ENCODE data around the gene SLC9A7. TPM values are rescaled to one million over a fixed set of nuclear protein-coding genes. Genes with fewer than 3 reads are reported as not detected.

The SLC9A7 gene
- total and polyA plus RNA-seq, 2 of the 13 experiments (the other 11 are each of a cell fraction or from before 2014, with no cell fraction given) = 5.8 to 7.2 TPM

DNA sequence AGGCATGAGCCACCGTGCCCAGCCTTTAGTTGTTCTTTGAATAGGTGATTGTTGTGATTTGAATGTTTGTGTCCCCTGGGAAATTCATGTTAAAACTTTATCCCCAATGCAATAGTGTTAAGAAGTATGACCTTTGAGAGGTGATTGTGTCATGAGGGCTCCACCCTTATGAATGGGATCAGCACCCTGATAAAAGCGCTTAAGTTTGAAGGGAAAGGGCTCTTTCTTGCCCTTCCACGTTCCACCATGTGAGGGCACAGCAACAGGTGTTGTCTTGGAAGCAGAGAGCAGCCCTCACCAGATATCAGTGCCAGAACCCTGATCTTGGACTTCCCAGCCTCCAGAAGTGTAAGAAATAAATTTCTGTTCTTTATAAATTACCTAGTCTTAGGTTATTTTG, 44.2 kb upstream of the SLC9A7 start:
- H3K9ac ChIP-seq (ENCODE audit: insufficient read depth, low read depth, low read length) = no peak overlapping the region
- no peaks in the 10 kb centered on the region for H3K36me3 ChIP-seq (replicated peaks in 1 of 2; ENCODE audit: control insufficient read depth in 1 of 2, insufficient read depth in 2 of 2, low read length in 2 of 2)
- BruUV-seq (replicated peaks) = no TSS peak
- DNase-seq (ENCODE audit: low spot score) = peak; percentile 15
- no peak for FAIRE-seq
- ChIA-PET POLR2A (no interaction called here), CTCF (ENCODE audit: low intra/inter-chr PET ratio, low total read pairs) (interaction anchor here (1.2 kb wide), 1 partner anchor 227 kb away, joined by 3 read pairs; no protein-coding TSS in a partner anchor)
- no peaks in the 10 kb centered on the region for H3K79me2 ChIP-seq (ENCODE audit: insufficient read depth, low read length)
- H3K4me3 ChIP-seq (replicated peaks in 1 of 3; ENCODE audit: insufficient read depth in 1 of 3, low read depth in 2 of 3, low read length in 3 of 3) = no peak overlapping the region
- no peaks in the 10 kb centered on the region for H3K4me1 ChIP-seq (ENCODE audit: insufficient read depth, low read length)
- 0% methylated on average over 2 of the region's 3 CpGs for WGBS (ENCODE audit: low lambda C conversion rate)
- in situ Hi-C loops (cut with HindIII; ENCODE audit: extremely low pct_ligation_motif_present, low pct_unique_long_range_greater_than_20kb) (no loop called here), intact Hi-C loops (cut with micrococcal nuclease; ENCODE audit: unreplicated experiment) (loop anchor here (2.0 to 5.0 kb wide), 2 partner anchors 34 to 228 kb away; partner anchors contain the start of gene RP2)
- TF ChIP-seq ZNF564 (CRISPR knock-in tag; IDR thresholded peaks at IDR 0.05) (peak; percentile 69; the same call in 1 of the 2 replicates), STAG1 (CRISPR knock-in tag; IDR thresholded peaks at IDR 0.05) (peak; percentile 60), CTCF (CRISPR knock-in tag; IDR thresholded peaks at IDR 0.05) (peak; percentile 50), SMC3 (IDR thresholded peaks at IDR 0.05; ENCODE audit: low read length) (peak; percentile 36; the same call in 1 of the 2 replicates), EZH2 (conservative IDR thresholded peaks at IDR 0.05; ENCODE audit: low read depth, low read length) (no peak)
- H3K27me3 ChIP-seq (ENCODE audit: control insufficient read depth in 1 of 2, insufficient read depth in 2 of 2, low read length in 2 of 2) = no peaks in the 10 kb centered on the region
- H3K9me3 ChIP-seq (ENCODE audit: low read length) = no peaks in the 10 kb centered on the region
- no peaks in the 10 kb centered on the region for H4K20me1 ChIP-seq (ENCODE audit: insufficient read depth, low read length)
- no peak overlapping the region for H3K27ac ChIP-seq (ENCODE audit: extremely low read length, insufficient read depth, low read length)
- no peak overlapping the region for H2AFZ ChIP-seq (ENCODE audit: low read length)
- ATAC-seq = peak; percentile 69
- H3K4me2 ChIP-seq (ENCODE audit: low read depth, low read length) = no peak overlapping the region

DNA sequence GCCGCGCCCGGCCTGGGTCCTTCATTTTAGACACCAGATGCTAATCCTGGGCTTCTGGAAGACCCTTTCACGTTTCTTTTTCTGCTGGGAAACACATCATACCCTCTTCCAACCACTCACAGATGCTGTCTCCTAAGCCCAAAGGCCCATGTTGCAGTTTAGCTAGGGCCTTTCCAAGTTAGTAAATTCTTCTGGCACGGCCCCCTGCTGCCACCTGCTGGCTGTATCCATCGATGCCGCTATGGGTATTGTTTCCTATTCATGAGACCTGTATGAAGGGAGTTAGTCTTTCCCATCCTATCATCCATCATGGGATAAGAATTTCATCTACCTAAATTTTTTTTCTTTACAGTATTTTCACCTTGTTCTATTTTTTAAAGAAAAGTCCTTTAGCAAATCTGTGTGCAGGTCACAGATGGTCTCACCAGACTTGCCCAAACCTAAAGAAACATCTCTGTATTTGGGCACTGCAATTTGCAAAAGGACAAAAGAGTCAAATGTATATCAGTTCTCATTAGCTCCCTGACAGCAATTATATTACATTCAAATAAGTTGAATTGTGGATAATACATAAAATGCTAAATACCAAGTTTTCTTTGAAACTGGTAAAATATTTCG, 37.8 kb upstream of the SLC9A7 start:
- no peak overlapping the region for H3K4me3 ChIP-seq (replicated peaks in 1 of 3; ENCODE audit: insufficient read depth in 1 of 3, low read depth in 2 of 3, low read length in 3 of 3)
- H3K79me2 ChIP-seq (ENCODE audit: insufficient read depth, low read length) = no peaks in the 10 kb centered on the region
- no peak overlapping the region for H3K27ac ChIP-seq (ENCODE audit: extremely low read length, insufficient read depth, low read length)
- no peak overlapping the region for H3K4me2 ChIP-seq (ENCODE audit: low read depth, low read length)
- H3K9ac ChIP-seq (ENCODE audit: insufficient read depth, low read depth, low read length) = no peak overlapping the region
- H3K36me3 ChIP-seq (replicated peaks in 1 of 2; ENCODE audit: control insufficient read depth in 1 of 2, insufficient read depth in 2 of 2, low read length in 2 of 2) = no peaks in the 10 kb centered on the region
- H2AFZ ChIP-seq (ENCODE audit: low read length) = no peak overlapping the region
- peaks cover 22% of the 10 kb centered on the region for H3K4me1 ChIP-seq (ENCODE audit: insufficient read depth, low read length)
- H3K27me3 ChIP-seq (ENCODE audit: control insufficient read depth in 1 of 2, insufficient read depth in 2 of 2, low read length in 2 of 2) = no peaks in the 10 kb centered on the region
- FAIRE-seq = peak; percentile 95
- in situ Hi-C loops (cut with HindIII; ENCODE audit: extremely low pct_ligation_motif_present, low pct_unique_long_range_greater_than_20kb) (no loop called here), intact Hi-C loops (cut with micrococcal nuclease; ENCODE audit: unreplicated experiment) (loop anchor here (1.0 kb wide), 1 partner anchor 37 kb away; the partner anchor contains the start of gene SLC9A7)
- WGBS (ENCODE audit: low lambda C conversion rate) = 4% methylated on average over 5 of the region's 8 CpGs
- no peaks in the 10 kb centered on the region for H4K20me1 ChIP-seq (ENCODE audit: insufficient read depth, low read length)
- CTCF ChIA-PET (ENCODE audit: low intra/inter-chr PET ratio, low total read pairs) = interaction anchor here (1.4 to 3.3 kb wide), 2 partner anchors 37 to 143 kb away, joined by 5 to 25 read pairs; partner anchors contain the start of gene SLC9A7
- ATAC-seq = peak; percentile 85
- POLR2A ChIA-PET = no interaction called here
- no TSS peak for BruUV-seq (replicated peaks)
- DNase-seq (ENCODE audit: low spot score) = peak; percentile 54
- H3K9me3 ChIP-seq (ENCODE audit: low read length) = no peaks in the 10 kb centered on the region
- TF ChIP-seq KLF9 (CRISPR knock-in tag; IDR thresholded peaks at IDR 0.05; ENCODE audit: low read depth) = no peak
- no peak for TF ChIP-seq IKZF5 (CRISPR knock-in tag; IDR thresholded peaks at IDR 0.05)
- peak; percentile 81 for TF ChIP-seq STAG1 (CRISPR knock-in tag; IDR thresholded peaks at IDR 0.05)
- no peak for TF ChIP-seq ZNF343 (CRISPR knock-in tag; IDR thresholded peaks at IDR 0.05)
- no peak for TF ChIP-seq ZNF816 (CRISPR knock-in tag; IDR thresholded peaks at IDR 0.05; ENCODE audit: borderline replicate concordance)
- no peak for TF ChIP-seq ZNF747 (CRISPR knock-in tag; IDR thresholded peaks at IDR 0.05; ENCODE audit: borderline replicate concordance)
- no peak for TF ChIP-seq NPAS2 (CRISPR knock-in tag; IDR thresholded peaks at IDR 0.05; ENCODE audit: borderline replicate concordance)
- no peak for TF ChIP-seq AGO2 (optimal IDR thresholded peaks at IDR 0.05; ENCODE audit: low read depth, low read length)
- TF ChIP-seq ZNF619 (CRISPR knock-in tag; IDR thresholded peaks at IDR 0.05) = no peak
- TF ChIP-seq SSRP1 (CRISPR knock-in tag; IDR thresholded peaks at IDR 0.05) = no peak
- TF ChIP-seq, protein P1, sequence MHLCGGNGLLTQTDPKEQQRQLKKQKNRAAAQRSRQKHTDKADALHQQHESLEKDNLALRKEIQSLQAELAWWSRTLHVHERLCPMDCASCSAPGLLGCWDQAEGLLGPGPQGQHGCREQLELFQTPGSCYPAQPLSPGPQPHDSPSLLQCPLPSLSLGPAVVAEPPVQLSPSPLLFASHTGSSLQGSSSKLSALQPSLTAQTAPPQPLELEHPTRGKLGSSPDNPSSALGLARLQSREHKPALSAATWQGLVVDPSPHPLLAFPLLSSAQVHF (CRISPR knock-in tag; IDR thresholded peaks at IDR 0.05) = no peak
- TF ChIP-seq TSC22D2 (CRISPR knock-in tag; IDR thresholded peaks at IDR 0.05; ENCODE audit: borderline replicate concordance) = no peak

Data from HepG2 (cell line).